Glomerular endothelial cell (primary cell): Measurements from ENCODE around the gene MUTYH. TPM values are rescaled to one million over a fixed set of nuclear protein-coding genes. Genes with fewer than 3 reads are reported as not detected.
"Not testable (repeated sequence)": the region's sequence is repeated elsewhere in the genome, so short reads cannot be mapped to it uniquely, and the experiment has no call there.

ENCODE experiments used
- DNase-seq: peaks from one replicate; pipeline ENCODE4 v3.0.0-alpha.2; 2011; ENCODE audit warnings: low read depth, low spot score; ENCODE audit errors: extremely low read depth
- total RNA-seq: library from RNA; depleted of rRNA; stranded (reverse); fragments of >200 nt; gene quantifications from 2 replicates; pipeline ENCODE4 v1.2.3, GENCODE V29; 2015

The MUTYH gene
- total RNA-seq, 1 donor from 2014 or later, result 12.8 TPM

GRCh38 chr1:45325851-45326506 is 14.3 kb downstream of the MUTYH start:
- no peak for DNase-seq

- DNase-seq, result no peak
Measured at GRCh38 chr1:45322486-45323040, 17.7 kb downstream of the MUTYH start.

GRCh38 chr1:45321444-45321843 is 18.8 kb downstream of the MUTYH start:
- DNase-seq, result no peak

- DNase-seq, result no peak
Measured at GRCh38 chr1:45319761-45320160, 20.5 kb downstream of the MUTYH start.

GRCh38 chr1:45317166-45317565 is 23.1 kb downstream of the MUTYH start:
- no peak for DNase-seq

GRCh38 chr1:45314266-45314665 is 26.0 kb downstream of the MUTYH start:
- DNase-seq, result no peak

GRCh38 chr1:45306905-45307304 is 33.3 kb downstream of the MUTYH start:
- DNase-seq, result no peak

- no peak for DNase-seq
Measured at GRCh38 chr1:45306319-45306718, 33.9 kb downstream of the MUTYH start.

GRCh38 chr1:45305231-45305630 is 35.0 kb downstream of the MUTYH start:
- DNase-seq, result no peak

- no peak for DNase-seq
Measured at GRCh38 chr1:45304311-45305081, 35.7 kb downstream of the MUTYH start.

GRCh38 chr1:45303520-45304310 is 36.5 kb downstream of the MUTYH start:
- peak; percentile 64 for DNase-seq

- DNase-seq, result no peak
Measured at GRCh38 chr1:45302505-45303150, 37.6 kb downstream of the MUTYH start.

- no peak for DNase-seq
Measured at GRCh38 chr1:45300669-45300997, 39.6 kb downstream of the MUTYH start.

GRCh38 chr1:45299981-45300668 is 40.1 kb downstream of the MUTYH start:
- DNase-seq, result peak; percentile 68

- no peak for DNase-seq
Measured at GRCh38 chr1:45299296-45299695, 40.9 kb downstream of the MUTYH start.

GRCh38 chr1:45297666-45298356 is 42.4 kb downstream of the MUTYH start:
- no peak for DNase-seq

- DNase-seq, result no peak
Measured at GRCh38 chr1:45291716-45292115, 48.5 kb downstream of the MUTYH start.

GRCh38 chr1:45291002-45291401 is 49.2 kb downstream of the MUTYH start:
- DNase-seq, result not testable (repeated sequence)

GRCh38 chr1:45286521-45286920 is 53.7 kb downstream of the MUTYH start:
- DNase-seq, result not testable (repeated sequence)

GRCh38 chr1:45284858-45285257 is 55.4 kb downstream of the MUTYH start:
- not testable (repeated sequence) for DNase-seq
